NCI-H128 (cell line): Measurements from ENCODE around the gene ACHE.

Source experiments
- DNase-seq: peaks from one replicate; lab custom pipeline; 2025; ENCODE audit not compliant: unreplicated experiment; lab: John Stamatoyannopoulos, UW

The ACHE gene

GRCh38 chr7:100896732-100897608, 1.3 kb upstream of the ACHE start:
- DNase-seq, result no peak

GRCh38 chr7:100895956-100896731, 456 bp upstream of the ACHE start:
- no peak for DNase-seq

- no peak for DNase-seq
Measured at GRCh38 chr7:100894860-100895700, 608 bp downstream of the ACHE start.

GRCh38 chr7:100893910-100894721, 1.6 kb downstream of the ACHE start:
- DNase-seq, result no peak

- DNase-seq, result no peak
Measured at GRCh38 chr7:100893318-100893895, 2.3 kb downstream of the ACHE start.

- DNase-seq, result no peak
Measured at GRCh38 chr7:100892364-100893317, 3.0 kb downstream of the ACHE start.

- no peak for DNase-seq
Measured at GRCh38 chr7:100891568-100892247, 4.0 kb downstream of the ACHE start.

- DNase-seq, result no peak
Measured at GRCh38 chr7:100890653-100891567, 4.8 kb downstream of the ACHE start.

GRCh38 chr7:100888988-100889750, 6.5 kb downstream of the ACHE start, which contains the start of gene UFSP1:
UFSP1 (minus strand) TSS chr7:100889715; CDS start chr7:100889271, 444 bp downstream.
- no peak for DNase-seq

GRCh38 chr7:100888291-100888987, 7.2 kb downstream of the ACHE start:
- DNase-seq, result no peak

- no peak for DNase-seq
Measured at GRCh38 chr7:100887516-100888290, 8.0 kb downstream of the ACHE start.

- no peak for DNase-seq
Measured at GRCh38 chr7:100886936-100887515, 8.7 kb downstream of the ACHE start.

- DNase-seq, result no peak
Measured at GRCh38 chr7:100886142-100886935, 9.3 kb downstream of the ACHE start.
